Nephron (organoid): ENCODE data around the gene ANAPC13.

ENCODE experiments used
- H3K27ac Mint-ChIP-seq, 3 experiments: 2 replicates each; pipeline ENCODE4 v1.8.0; 2020; ENCODE audit warnings: mixed read lengths in 3 of 3, mild to moderate bottlenecking in 2 of 3, moderate library complexity in 1 of 3
- H3K27me3 Mint-ChIP-seq: 2 replicates; pipeline ENCODE4 v1.8.0; 2021; ENCODE audit warnings: low read depth, mild to moderate bottlenecking, moderate library complexity, mixed read lengths
- H3K36me3 Mint-ChIP-seq: 2 replicates; pipeline ENCODE4 v1.8.0; 2020; ENCODE audit warnings: low read depth, mixed read lengths
- H3K4me1 Mint-ChIP-seq: 2 replicates; pipeline ENCODE4 v1.8.0; 2020; ENCODE audit warnings: mixed read lengths
- H3K4me3 Mint-ChIP-seq, 3 experiments: 2 replicates each; pipeline ENCODE4 v1.8.0; 2020; ENCODE audit warnings: mild to moderate bottlenecking in 3 of 3, mixed read lengths in 3 of 3, moderate library complexity in 2 of 3
- H3K9me3 Mint-ChIP-seq: 2 replicates; pipeline ENCODE4 v1.8.0; 2020; ENCODE audit warnings: mixed read lengths
- CTCF ChIP-seq, 3 experiments: fragments of 200-600 bp; sonication (generic); IDR thresholded peaks; one replicate each; pipeline ENCODE4 v1.5.0; 2021; ENCODE audit warnings: antibody characterized with exemption in 3 of 3; ENCODE audit not compliant: unreplicated experiment in 3 of 3

The ANAPC13 gene

GRCh38 chr3:134505485-134505884 is 19.7 kb upstream of the ANAPC13 start:
- H3K27ac Mint-ChIP-seq, result no peak overlapping the region
- TF ChIP-seq CTCF (IDR thresholded peaks at IDR 0.05; ENCODE audit: unreplicated experiment in 3 of 3), result no peak
- H3K4me3 Mint-ChIP-seq, result no peak overlapping the region
- peaks cover 89% of the 10 kb centered on the region for H3K36me3 Mint-ChIP-seq
- H3K27me3 Mint-ChIP-seq, result no peaks in the 10 kb centered on the region
- H3K4me1 Mint-ChIP-seq, result peaks cover 8% of the 10 kb centered on the region
- H3K9me3 Mint-ChIP-seq, result peaks cover 46% of the 10 kb centered on the region

GRCh38 chr3:134504132-134504531 is 18.3 kb upstream of the ANAPC13 start:
- peaks cover 89% of the 10 kb centered on the region for H3K36me3 Mint-ChIP-seq
- peaks cover 8% of the 10 kb centered on the region for H3K4me1 Mint-ChIP-seq
- H3K9me3 Mint-ChIP-seq, result peaks cover 51% of the 10 kb centered on the region
- H3K27me3 Mint-ChIP-seq, result no peaks in the 10 kb centered on the region
- H3K4me3 Mint-ChIP-seq, result no peak overlapping the region
- TF ChIP-seq CTCF (IDR thresholded peaks at IDR 0.05; ENCODE audit: unreplicated experiment in 3 of 3), result no peak
- no peak overlapping the region for H3K27ac Mint-ChIP-seq

GRCh38 chr3:134503266-134503665 is 17.5 kb upstream of the ANAPC13 start:
- peaks cover 8% of the 10 kb centered on the region for H3K4me1 Mint-ChIP-seq
- peaks cover 59% of the 10 kb centered on the region for H3K9me3 Mint-ChIP-seq
- TF ChIP-seq CTCF (IDR thresholded peaks at IDR 0.05; ENCODE audit: unreplicated experiment in 3 of 3), result no peak
- peak overlapping the region; percentile 14 to 38 (median 16) for H3K27ac Mint-ChIP-seq
- peaks cover 89% of the 10 kb centered on the region for H3K36me3 Mint-ChIP-seq
- H3K27me3 Mint-ChIP-seq, result no peaks in the 10 kb centered on the region
- H3K4me3 Mint-ChIP-seq, result no peak overlapping the region

- no peak for TF ChIP-seq CTCF (IDR thresholded peaks at IDR 0.05; ENCODE audit: unreplicated experiment in 3 of 3)
Measured at GRCh38 chr3:134496471-134497071, 10.8 kb upstream of the ANAPC13 start.

GRCh38 chr3:134495980-134496379 is 10.2 kb upstream of the ANAPC13 start:
- Mint-ChIP-seq H3K4me3 (no peak overlapping the region), H3K27me3 (no peaks in the 10 kb centered on the region), H3K36me3 (peaks cover 64% of the 10 kb centered on the region), H3K4me1 (peaks cover 34% of the 10 kb centered on the region), H3K27ac (peak overlapping the region; percentile 30 to 89 (median 72)), H3K9me3 (peaks cover 32% of the 10 kb centered on the region)
- no peak for TF ChIP-seq CTCF (IDR thresholded peaks at IDR 0.05; ENCODE audit: unreplicated experiment in 3 of 3)

More at GRCh38 chr3:134496471-134497071, 10.8 kb upstream of the ANAPC13 start:
- H3K4me3 Mint-ChIP-seq, result peak overlapping the region in 1 of 3 experiments; percentile 1
- peaks cover 70% of the 10 kb centered on the region for H3K36me3 Mint-ChIP-seq
- peak overlapping the region; percentile 30 to 89 (median 72) for H3K27ac Mint-ChIP-seq
- H3K4me1 Mint-ChIP-seq, result peaks cover 34% of the 10 kb centered on the region
- H3K27me3 Mint-ChIP-seq, result no peaks in the 10 kb centered on the region
- peaks cover 38% of the 10 kb centered on the region for H3K9me3 Mint-ChIP-seq

GRCh38 chr3:134494495-134494894 is 8.7 kb upstream of the ANAPC13 start:
- H3K27me3 Mint-ChIP-seq, result no peaks in the 10 kb centered on the region
- H3K36me3 Mint-ChIP-seq, result peaks cover 51% of the 10 kb centered on the region
- H3K4me1 Mint-ChIP-seq, result peaks cover 37% of the 10 kb centered on the region
- no peak for TF ChIP-seq CTCF (IDR thresholded peaks at IDR 0.05; ENCODE audit: unreplicated experiment in 3 of 3)
- H3K9me3 Mint-ChIP-seq, result peaks cover 27% of the 10 kb centered on the region
- H3K4me3 Mint-ChIP-seq, result no peak overlapping the region
- H3K27ac Mint-ChIP-seq, result no peak overlapping the region
